Liver (tissue), 9 donors: ENCODE measurements around the gene FAM204A. TPM values are rescaled to one million over a fixed set of nuclear protein-coding genes. Genes with fewer than 3 reads are reported as not detected.

Source experiments
- DNase-seq: peaks from one replicate; pipeline ENCODE4 v3.0.0-alpha.2; 2017; ENCODE audit warnings: low spot score
- H3K27ac ChIP-seq, 2 donors: one replicate each; pipeline ENCODE4 v1.7.0; 2013; ENCODE audit warnings: inconsistent platforms in 2 of 2, low read length in 2 of 2, control low read depth in 1 of 2, low read depth in 1 of 2, mild to moderate bottlenecking in 1 of 2
- H3K27me3 ChIP-seq, 4 donors: one replicate each; pipeline versions ENCODE4 v1.6.1 to v1.7.0; 2013; ENCODE audit warnings: low read length in 3 of 4, inconsistent platforms in 1 of 4, mild to moderate bottlenecking in 1 of 4, moderate library complexity in 1 of 4; ENCODE audit not compliant: control insufficient read depth in 4 of 4, insufficient read depth in 4 of 4
- H3K36me3 ChIP-seq, 4 donors: one replicate each; pipeline versions ENCODE4 v1.6.1 to v1.7.0; 2013; ENCODE audit warnings: low read length in 3 of 4, mild to moderate bottlenecking in 3 of 4, low read depth in 1 of 4, moderate library complexity in 1 of 4; ENCODE audit not compliant: control insufficient read depth in 4 of 4, insufficient read depth in 3 of 4
- H3K4me1 ChIP-seq, 4 donors: one replicate each; pipeline versions ENCODE4 v1.6.1 to v1.7.0; 2013; ENCODE audit warnings: low read length in 3 of 4, mild to moderate bottlenecking in 3 of 4, moderate library complexity in 1 of 4; ENCODE audit not compliant: control insufficient read depth in 4 of 4, insufficient read depth in 4 of 4
- H3K4me3 ChIP-seq, 3 donors: one replicate each; pipeline versions ENCODE4 v1.6.1 to v1.7.0; 2013; ENCODE audit warnings: low read length in 3 of 3, control low read depth in 1 of 3, low read depth in 1 of 3, mild to moderate bottlenecking in 1 of 3
- H3K9ac ChIP-seq, 2 donors: one replicate each; pipeline ENCODE4 v1.7.0; 2013; ENCODE audit warnings: low read length in 2 of 2, mild to moderate bottlenecking in 2 of 2, moderate library complexity in 2 of 2, control low read depth in 1 of 2, low read depth in 1 of 2
- H3K9me3 ChIP-seq, 4 donors: one replicate each; pipeline versions ENCODE4 v1.6.1 to v1.7.0; 2013; ENCODE audit warnings: low read length in 3 of 4; ENCODE audit not compliant: control insufficient read depth in 4 of 4
- EGR1 ChIP-seq, 2 donors: IDR thresholded peaks; 2 replicates each; pipeline ENCODE4 v1.6.1; 2016 to 2018; ENCODE audit warnings: antibody characterized with exemption in 2 of 2, low read depth in 2 of 2
- FOXA1 ChIP-seq: IDR thresholded peaks from 2 replicates; pipeline ENCODE4 v1.6.1; 2016; ENCODE audit warnings: antibody characterized with exemption
- FOXA2 ChIP-seq: IDR thresholded peaks from 2 replicates; pipeline ENCODE4 v1.6.1; 2016; ENCODE audit warnings: antibody characterized with exemption
- HNF4G ChIP-seq: IDR thresholded peaks from 2 replicates; pipeline ENCODE4 v1.6.1; 2016; ENCODE audit warnings: antibody characterized with exemption
- JUND ChIP-seq, 2 donors: IDR thresholded peaks; 2 replicates each; pipeline ENCODE4 v1.6.1; 2016; ENCODE audit warnings: antibody characterized with exemption in 2 of 2
- MAX ChIP-seq: IDR thresholded peaks from 2 replicates; pipeline ENCODE4 v1.6.1; 2016; ENCODE audit warnings: antibody characterized with exemption
- NR2F2 ChIP-seq: IDR thresholded peaks from 2 replicates; pipeline ENCODE4 v1.6.1; 2016; ENCODE audit warnings: antibody characterized with exemption
- RAD21 ChIP-seq, 2 donors: IDR thresholded peaks; 2 replicates each; pipeline ENCODE4 v1.6.1; 2016; ENCODE audit warnings: antibody characterized with exemption in 2 of 2, mild to moderate bottlenecking in 2 of 2
- REST ChIP-seq: IDR thresholded peaks from 2 replicates; pipeline ENCODE4 v1.6.1; 2016; ENCODE audit warnings: antibody characterized with exemption, mild to moderate bottlenecking
- RXRA ChIP-seq, 2 donors: IDR thresholded peaks; 2 replicates each; pipeline ENCODE4 v1.6.1; 2017 to 2018; ENCODE audit warnings: antibody characterized with exemption in 2 of 2, mild to moderate bottlenecking in 1 of 2
- SP1 ChIP-seq: IDR thresholded peaks from 2 replicates; pipeline ENCODE4 v1.6.1; 2018; ENCODE audit warnings: antibody characterized with exemption, mild to moderate bottlenecking
- TAF1 ChIP-seq: conservative IDR thresholded peaks from 2 replicates; pipeline ENCODE4 v1.6.1; 2016; ENCODE audit warnings: antibody characterized with exemption, mild to moderate bottlenecking
- YY1 ChIP-seq: IDR thresholded peaks from 2 replicates; pipeline ENCODE4 v1.6.1; 2016; ENCODE audit warnings: antibody characterized with exemption, mild to moderate bottlenecking
- ZBTB33 ChIP-seq: IDR thresholded peaks from 2 replicates; pipeline ENCODE4 v1.6.1; 2016; ENCODE audit warnings: antibody characterized with exemption
- WGBS: extraction: QIAGEN DNeasy Blood & Tissue Kit; methylation state at CpG from one replicate; pipeline ENCODE4 v1.1.7; 2013; 5-methylcytosine and 5-hydroxymethylcytosine counted together
- polyA plus RNA-seq, 2 donors: library from polyadenylated mRNA; stranded (reverse) in 1 of 2; unstranded in 1 of 2; fragments of 200-250 nt in 1 of 2; fragments of >200 nt in 1 of 2; fragmentation: Nextera tagmentation in 1 of 2; extraction: Ambion mirVana in 1 of 2; gene quantifications; one replicate each; pipeline versions ENCODE4 v1.2.1 to v1.2.3, GENCODE V29; 2013 to 2015
- total RNA-seq, 2 donors: library from RNA; depleted of rRNA; stranded (reverse); fragments of >200 nt; gene quantifications; one replicate each; pipeline ENCODE4 v1.2.3, GENCODE V29; 2014
- donor health status: healthy.
- donor health status: healthy.
- donor health status: healthy.
- donor health status: healthy.
- donor health status: healthy.

Gene FAM204A
- total and polyA plus RNA-seq, 4 donors = 17.4 to 22.8 (median 21.3) TPM

- H3K27me3 ChIP-seq = peaks cover 0 to 18% (median 6%) of the 10 kb centered on the region in 4 donors
- no peak overlapping the region for H3K9ac ChIP-seq
- DNase-seq = no peak
- H3K4me1 ChIP-seq = no peaks in the 10 kb centered on the region
- no peak overlapping the region for H3K27ac ChIP-seq
- WGBS = 52% methylated on average over 4 of the region's 4 CpGs
- TF ChIP-seq SP1 (no peak), EGR1 (IDR thresholded peaks at IDR 0.05; ENCODE audit: low read depth in 2 of 2) (no peak), JUND (IDR thresholded peaks at IDR 0.05) (no peak), YY1 (no peak)
- no peaks in the 10 kb centered on the region for H3K9me3 ChIP-seq
- H3K36me3 ChIP-seq = no peaks in the 10 kb centered on the region
- H3K4me3 ChIP-seq = no peak overlapping the region
These were observed 75.9 kb downstream of the FAM204A start for GRCh38 chr10:118266098-118266748.

- Histone ChIP-seq H3K27ac (no peak overlapping the region), H3K4me3 (no peak overlapping the region), H3K27me3 (peaks cover 0 to 17% (median 6%) of the 10 kb centered on the region in 4 donors), H3K9ac (no peak overlapping the region), H3K4me1 (no peaks in the 10 kb centered on the region), H3K9me3 (no peaks in the 10 kb centered on the region), H3K36me3 (no peaks in the 10 kb centered on the region)
- WGBS = 55% methylated on average over 11 of the region's 11 CpGs
- TF ChIP-seq RXRA (IDR thresholded peaks at IDR 0.05) (no peak), JUND (IDR thresholded peaks at IDR 0.05) (no peak), MAX (no peak), FOXA1 (no peak), NR2F2 (no peak)
- DNase-seq = no peak
These were observed 77.2 kb downstream of the FAM204A start for GRCh38 chr10:118264838-118265470.

DNA sequence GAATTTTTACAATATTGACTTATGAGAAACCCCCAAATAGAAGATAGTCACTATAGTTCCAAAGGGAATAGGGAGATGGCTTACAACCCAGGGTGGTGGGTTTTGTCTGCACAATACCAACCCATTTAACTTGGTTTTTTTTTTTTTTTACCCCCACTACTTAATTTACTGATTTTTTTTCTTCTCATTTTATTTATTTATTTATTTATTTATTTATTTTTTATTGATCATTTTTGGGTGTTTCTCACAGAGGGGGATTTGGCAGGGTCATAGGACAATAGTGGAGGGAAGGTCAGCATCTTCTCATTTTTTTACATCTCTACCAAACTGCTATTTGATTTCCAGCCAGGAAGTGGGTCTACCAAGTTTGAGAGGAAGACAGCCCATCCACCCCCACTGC is 77.9 kb downstream of the FAM204A start:
- TF ChIP-seq FOXA2 (no peak), RAD21 (IDR thresholded peaks at IDR 0.05) (no peak), EGR1 (IDR thresholded peaks at IDR 0.05; ENCODE audit: low read depth in 2 of 2) (no peak), YY1 (no peak)
- Histone ChIP-seq H3K36me3 (no peaks in the 10 kb centered on the region), H3K4me1 (no peaks in the 10 kb centered on the region), H3K4me3 (no peak overlapping the region), H3K9ac (no peak overlapping the region), H3K9me3 (no peaks in the 10 kb centered on the region), H3K27ac (no peak overlapping the region), H3K27me3 (peaks cover 0 to 17% (median 6%) of the 10 kb centered on the region in 4 donors)
- DNase-seq = no peak

GRCh38 chr10:118262538-118262937 is 79.6 kb downstream of the FAM204A start:
- DNase-seq = no peak
- Histone ChIP-seq H3K27ac (no peak overlapping the region), H3K27me3 (peaks cover 0 to 17% (median 7%) of the 10 kb centered on the region in 4 donors), H3K4me1 (no peaks in the 10 kb centered on the region), H3K9ac (no peak overlapping the region), H3K36me3 (no peaks in the 10 kb centered on the region), H3K4me3 (no peak overlapping the region), H3K9me3 (no peaks in the 10 kb centered on the region)
- no peak for TF ChIP-seq RXRA (IDR thresholded peaks at IDR 0.05)
- TF ChIP-seq ZBTB33 = no peak
- no peak for TF ChIP-seq SP1
- TF ChIP-seq FOXA1 = no peak
- TF ChIP-seq MAX = no peak
- TF ChIP-seq NR2F2 = no peak
- no peak for TF ChIP-seq HNF4G
- TF ChIP-seq REST = no peak
- no peak for TF ChIP-seq TAF1
- 84% methylated on average over 3 of the region's 3 CpGs for WGBS
